H1 (cell line): ENCODE data around the gene TANC1. TPM values are rescaled to one million over a fixed set of nuclear protein-coding genes. Genes with fewer than 3 reads are reported as not detected.

Experiments
- CTCF ChIA-PET: fragments of 300-600 bp; sonication (Branson Sonifier 250); formaldehyde crosslinking; loops from one replicate; lab custom pipeline; 2021; ENCODE audit not compliant: partially characterized antibody; lab: Charles Lee
- POLR2A ChIA-PET: fragments of 300-600 bp; sonication (Branson Sonifier 250); formaldehyde crosslinking; loops from one replicate; lab custom pipeline; 2021; ENCODE audit warnings: inconsistent platforms; ENCODE audit not compliant: partially characterized antibody; lab: Charles Lee
- DNase-seq, 2 experiments: peaks; one replicate each; pipeline versions ENCODE4 v3.0.0 to v3.0.0-alpha.2; 2010 to 2022; ENCODE audit warnings: low spot score in 2 of 2, low read depth in 1 of 2, mixed read lengths in 1 of 2
- FAIRE-seq: peaks from 2 replicates; lab custom pipeline; 2011; peaks lifted over from hg19 to GRCh38; lab: Jason Lieb, UNC
- H2AFZ ChIP-seq: 2 replicates; pipeline ENCODE4 v1.8.1; 2012; ENCODE audit warnings: low read length, inconsistent platforms
- H2AK5ac ChIP-seq: 2 replicates; pipeline ENCODE4 v1.6.1; 2013; ENCODE audit warnings: low read depth, low read length
- H2BK120ac ChIP-seq: replicated peaks from 2 replicates; pipeline ENCODE3; 2013; ENCODE audit warnings: low read depth, low read length, inconsistent platforms
- H2BK12ac ChIP-seq: 2 replicates; pipeline ENCODE4 v1.6.1; 2013; ENCODE audit warnings: low read depth, low read length
- H2BK15ac ChIP-seq: 2 replicates; pipeline ENCODE4 v1.6.1; 2013; ENCODE audit warnings: low read length
- H2BK20ac ChIP-seq: 2 replicates; pipeline ENCODE4 v1.6.1; 2013; ENCODE audit warnings: low read length
- H2BK5ac ChIP-seq: 2 replicates; pipeline ENCODE4 v1.6.1; 2013; ENCODE audit warnings: low read depth, low read length
- H3K14ac ChIP-seq: 2 replicates; pipeline ENCODE4 v1.6.1; 2013; ENCODE audit warnings: inconsistent platforms; ENCODE audit not compliant: insufficient read length
- H3K18ac ChIP-seq: 2 replicates; pipeline ENCODE4 v1.6.1; 2013; ENCODE audit warnings: low read length; ENCODE audit errors: extremely low read depth
- H3K23ac ChIP-seq: 2 replicates; pipeline ENCODE4 v1.6.1; 2013; ENCODE audit warnings: inconsistent platforms; ENCODE audit not compliant: insufficient read length
- H3K23me2 ChIP-seq: 2 replicates; pipeline ENCODE4 v1.6.1; 2013; ENCODE audit warnings: low read depth, low read length
- H3K27ac ChIP-seq: 2 replicates; pipeline ENCODE4 v1.6.1; 2011; ENCODE audit warnings: low read depth, low read length, inconsistent platforms
- H3K27me3 ChIP-seq, 4 experiments: replicated peaks in 1 of 4; 1 replicate in 1 of 4; 2 replicates in 3 of 4; pipeline versions ENCODE4 v1.6.1 to v1.8.1; 2011 to 2013; ENCODE audit warnings: low read length in 3 of 4, mild to moderate bottlenecking in 3 of 4, inconsistent platforms in 2 of 4, mixed read lengths in 2 of 4, moderate library complexity in 1 of 4; ENCODE audit not compliant: control insufficient read depth in 3 of 4, insufficient read depth in 3 of 4; ENCODE audit errors: extremely low read depth in 1 of 4
- H3K36me3 ChIP-seq, 4 experiments: 2 replicates each; pipeline versions ENCODE4 v1.6.1 to v1.8.1; 2011 to 2013; ENCODE audit warnings: mild to moderate bottlenecking in 4 of 4, low read length in 3 of 4, moderate library complexity in 2 of 4, control low read depth in 1 of 4, inconsistent platforms in 1 of 4; ENCODE audit not compliant: insufficient read depth in 4 of 4, control insufficient read depth in 2 of 4
- H3K4ac ChIP-seq: replicated peaks from 2 replicates; pipeline ENCODE3; 2013; ENCODE audit warnings: low read length, low read depth, mixed read lengths, inconsistent platforms; ENCODE audit not compliant: insufficient read length
- H3K4me1 ChIP-seq, 4 experiments: replicated peaks in 1 of 4; 1 replicate in 1 of 4; 2 replicates in 3 of 4; pipeline versions ENCODE4 v1.6.1 to v1.8.1; 2011 to 2013; ENCODE audit warnings: low read length in 3 of 4, inconsistent platforms in 2 of 4, mixed read lengths in 1 of 4; ENCODE audit not compliant: insufficient read depth in 4 of 4, control insufficient read depth in 3 of 4
- H3K4me2 ChIP-seq, 2 experiments: 2 replicates each; pipeline versions ENCODE4 v1.6.1 to v1.8.1; 2011 to 2013; ENCODE audit warnings: low read depth in 2 of 2, low read length in 2 of 2, control low read depth in 1 of 2, inconsistent platforms in 1 of 2, mild to moderate bottlenecking in 1 of 2; ENCODE audit not compliant: insufficient read depth in 1 of 2
- H3K4me3 ChIP-seq, 4 experiments: fragments of 200-600, 300-600 bp in 1 of 4; sonication (generic), shearing (Covaris generic), sonication (Bioruptor Twin) in 1 of 4; 2 replicates each; pipeline versions ENCODE4 v1.5.1 to v1.8.1; 2011 to 2016; ENCODE audit warnings: low read length in 4 of 4, low read depth in 3 of 4, control low read depth in 2 of 4, inconsistent platforms in 2 of 4, mild to moderate bottlenecking in 2 of 4, mixed read lengths in 1 of 4, moderate library complexity in 1 of 4; ENCODE audit not compliant: insufficient read depth in 2 of 4; ENCODE audit errors: extremely low read depth in 1 of 4
- H3K56ac ChIP-seq: replicated peaks from 2 replicates; pipeline ENCODE3; 2013; ENCODE audit warnings: low read depth, mild to moderate bottlenecking, mixed read lengths, low read length, inconsistent platforms; ENCODE audit not compliant: insufficient read length
- H3K79me1 ChIP-seq: 2 replicates; pipeline ENCODE4 v1.6.1; 2013; ENCODE audit warnings: low read depth, low read length, control low read depth
- H3K79me2 ChIP-seq, 2 experiments: 2 replicates each; pipeline versions ENCODE4 v1.6.1 to v1.8.1; 2012 to 2013; ENCODE audit warnings: low read length in 2 of 2, mild to moderate bottlenecking in 2 of 2, inconsistent platforms in 1 of 2; ENCODE audit not compliant: insufficient read depth in 2 of 2, control insufficient read depth in 1 of 2
- H3K9ac ChIP-seq, 4 experiments: replicated peaks in 1 of 4; 1 replicate in 1 of 4; 2 replicates in 3 of 4; pipeline versions ENCODE4 v1.6.1 to v1.8.1; 2011 to 2013; ENCODE audit warnings: low read depth in 3 of 4, low read length in 3 of 4, control low read depth in 2 of 4, mild to moderate bottlenecking in 2 of 4, moderate library complexity in 2 of 4, inconsistent platforms in 1 of 4; ENCODE audit errors: extremely low read depth in 1 of 4
- H3K9me3 ChIP-seq, 2 experiments: 2 replicates each; pipeline versions ENCODE4 v1.6.1 to v1.8.1; 2012 to 2013; ENCODE audit warnings: mild to moderate bottlenecking in 2 of 2, moderate library complexity in 2 of 2, control low read depth in 1 of 2, inconsistent platforms in 1 of 2, low read depth in 1 of 2, low read length in 1 of 2, mixed read lengths in 1 of 2; ENCODE audit not compliant: insufficient read depth in 2 of 2
- H4K20me1 ChIP-seq, 2 experiments: replicated peaks in 1 of 2; 2 replicates each; pipeline versions ENCODE3 to v1.8.1; 2011 to 2013; ENCODE audit warnings: inconsistent platforms in 2 of 2, low read length in 2 of 2, mild to moderate bottlenecking in 1 of 2; ENCODE audit not compliant: insufficient read depth in 2 of 2, control insufficient read depth in 1 of 2
- H4K5ac ChIP-seq: 2 replicates; pipeline ENCODE4 v1.6.1; 2013; ENCODE audit warnings: low read length, low read depth, mixed read lengths, inconsistent platforms; ENCODE audit not compliant: insufficient read length
- H4K8ac ChIP-seq: 2 replicates; pipeline ENCODE4 v1.8.0; 2013; ENCODE audit warnings: mild to moderate bottlenecking, moderate library complexity, low read length, inconsistent platforms; ENCODE audit not compliant: insufficient read depth; ENCODE audit errors: extremely low read depth
- H4K91ac ChIP-seq: replicated peaks from 2 replicates; pipeline ENCODE3; 2013; ENCODE audit warnings: low read length, mixed read lengths, inconsistent platforms; ENCODE audit not compliant: insufficient read length
- ASH2L ChIP-seq: fragments of 200-600, 300-600 bp; sonication (generic); IDR thresholded peaks from one replicate; pipeline ENCODE4 v1.7.1; 2017; ENCODE audit warnings: low read length
- CEBPB ChIP-seq: IDR thresholded peaks from 2 replicates; pipeline ENCODE4 v1.6.1; 2012; ENCODE audit warnings: low read depth, low read length
- CTBP2 ChIP-seq: IDR thresholded peaks from 2 replicates; pipeline ENCODE4 v1.7.0; 2011; ENCODE audit warnings: borderline replicate concordance, mild to moderate bottlenecking, moderate library complexity, mixed read lengths, low read length; ENCODE audit not compliant: insufficient read depth, insufficient read length
- EGR1 ChIP-seq: IDR thresholded peaks from 2 replicates; pipeline ENCODE4 v1.6.1; 2011; ENCODE audit warnings: low read depth, low read length, borderline replicate concordance
- GABPA ChIP-seq: IDR thresholded peaks from 2 replicates; pipeline ENCODE4 v1.6.1; 2011; ENCODE audit warnings: mild to moderate bottlenecking, low read length, moderate library complexity, borderline replicate concordance; ENCODE audit not compliant: insufficient read depth
- JUND ChIP-seq: IDR thresholded peaks from 2 replicates; pipeline ENCODE4 v1.6.1; 2011; ENCODE audit warnings: mild to moderate bottlenecking, improper control_type of control experiment, low read length
- RAD21 ChIP-seq, 2 experiments: IDR thresholded peaks in 1 of 2; conservative IDR thresholded peaks in 1 of 2; 2 replicates each; pipeline ENCODE4 v1.6.1; 2011; ENCODE audit warnings: low read depth in 2 of 2, low read length in 2 of 2, improper control_type of control experiment in 1 of 2, inconsistent platforms in 1 of 2, mild to moderate bottlenecking in 1 of 2, moderate library complexity in 1 of 2
- SIN3A ChIP-seq, 2 experiments: IDR thresholded peaks in 1 of 2; conservative IDR thresholded peaks in 1 of 2; 2 replicates each; pipeline ENCODE4 v1.6.1; 2011 to 2012; ENCODE audit warnings: low read length in 2 of 2, improper control_type of control experiment in 1 of 2, low read depth in 1 of 2, mild to moderate bottlenecking in 1 of 2
- SP1 ChIP-seq: IDR thresholded peaks from 2 replicates; pipeline ENCODE4 v1.6.1; 2011; ENCODE audit warnings: low read depth, low read length
- SP2 ChIP-seq: IDR thresholded peaks from 2 replicates; pipeline ENCODE4 v1.6.1; 2012; ENCODE audit warnings: mild to moderate bottlenecking, low read length, inconsistent platforms
- TEAD4 ChIP-seq: IDR thresholded peaks from 2 replicates; pipeline ENCODE4 v1.6.1; 2012; ENCODE audit warnings: low read depth, low read length, inconsistent platforms, mixed read lengths
- WGBS, 2 experiments: shearing (Covaris generic) in 1 of 2; methylation state at CpG; one replicate each; pipeline versions ENCODE4 v1.1.6 to v1.1.7; 2013 to 2015; ENCODE audit warnings: low lambda C conversion rate in 2 of 2, mixed read lengths in 2 of 2, inconsistent platforms in 1 of 2, low coverage in 1 of 2, missing lambda C conversion rate in 1 of 2; ENCODE audit not compliant: insufficient replicate concordance in 2 of 2, insufficient coverage in 1 of 2, insufficient read length in 1 of 2; ENCODE audit errors: extremely low coverage in 1 of 2, missing lambda C conversion rate in 1 of 2; 5-methylcytosine and 5-hydroxymethylcytosine counted together
- polyA plus RNA-seq, 7 experiments: library from polyadenylated mRNA; depleted of rRNA in 3 of 7; stranded (reverse) in 5 of 7; unstranded in 2 of 7; fragments of >200 nt in 5 of 7; fragments of 200-250 nt in 2 of 7; gene quantifications; 1 replicate in 5 of 7; 2 replicates in 1 of 7; 4 replicates in 1 of 7; pipeline versions ENCODE4 v1.2.1 to v1.2.3, GENCODE V29; 2011 to 2013; ENCODE audit warnings: missing spikeins in 2 of 7, mixed read lengths in 2 of 7
- total RNA-seq: library from RNA; stranded (reverse); fragmentation: NEBNext Ultra II Directional; extraction: Animal tissue kit (Norgen Biotek cat#: 25700); gene quantifications from 2 replicates; pipeline ENCODE4 v1.2.1, GENCODE V29; 2021
- TF ChIP-seq, protein P1 (sequence below): IDR thresholded peaks from 2 replicates; pipeline ENCODE4 v1.6.1; 2012; ENCODE audit warnings: low read length, inconsistent platforms

The TANC1 gene
- total and polyA plus RNA-seq, 2 of the 8 experiments (the other 6 are each of a cell fraction or from before 2014, with no cell fraction given) = 4.1 to 7.6 TPM

- Histone ChIP-seq H2AFZ (no peak overlapping the region), H2BK120ac (no peak overlapping the region), H4K8ac (no peak overlapping the region), H3K4ac (no peak overlapping the region), H3K4me1 (peaks cover 2 to 13% (median 8%) of the 10 kb centered on the region in 4 experiments), H3K79me2 (no peaks in the 10 kb centered on the region), H3K4me3 (no peak overlapping the region), H3K23ac (no peak overlapping the region), H3K36me3 (no peaks in the 10 kb centered on the region), H2BK12ac (no peak overlapping the region), H4K20me1 (no peaks in the 10 kb centered on the region), H3K27me3 (no peaks in the 10 kb centered on the region), H2AK5ac (no peak overlapping the region), H3K27ac (no peak overlapping the region), H4K91ac (no peak overlapping the region), H2BK20ac (no peak overlapping the region), H3K14ac (no peak overlapping the region), H4K5ac (no peak overlapping the region), H3K4me2 (no peak overlapping the region), H3K9me3 (no peaks in the 10 kb centered on the region), H3K79me1 (no peaks in the 10 kb centered on the region), H3K23me2 (no peaks in the 10 kb centered on the region; the same call in 1 of the 2 replicates), H3K56ac (no peak overlapping the region), H3K9ac (no peak overlapping the region), H2BK5ac (no peak overlapping the region), H3K18ac (no peak overlapping the region), H2BK15ac (no peak overlapping the region)
- WGBS, 2 experiments = 94% methylated on average over 7 of the region's 7 CpGs; no CpG with 5 or more reads in 1 of the 2 experiments
- FAIRE-seq = no peak
- DNase-seq = no peak
- POLR2A ChIA-PET = interaction anchor here (1.1 to 1.3 kb wide), 2 partner anchors 8 to 28 kb away, joined by 3 to 5 read pairs; no protein-coding TSS in a partner anchor
- CTCF ChIA-PET = interaction anchor here (0.7 to 5.0 kb wide), 15 partner anchors 9 to 151 kb away, joined by 3 to 79 read pairs (median 8); no protein-coding TSS in a partner anchor
- TF ChIP-seq SP1 (no peak), GABPA (no peak), EGR1 (no peak), SP2 (no peak), CEBPB (no peak), ASH2L (no peak), SIN3A (conservative IDR thresholded peaks at IDR 0.05 in 1 of 2, IDR thresholded peaks at IDR 0.05 in 1 of 2; ENCODE audit: low read depth in 1 of 2, low read length in 2 of 2) (no peak), CTBP2 (no peak), TEAD4 (no peak), JUND (no peak), RAD21 (IDR thresholded peaks at IDR 0.05 in 1 of 2, conservative IDR thresholded peaks at IDR 0.05 in 1 of 2; ENCODE audit: low read depth in 2 of 2, low read length in 2 of 2) (no peak)
- TF ChIP-seq, protein P1, sequence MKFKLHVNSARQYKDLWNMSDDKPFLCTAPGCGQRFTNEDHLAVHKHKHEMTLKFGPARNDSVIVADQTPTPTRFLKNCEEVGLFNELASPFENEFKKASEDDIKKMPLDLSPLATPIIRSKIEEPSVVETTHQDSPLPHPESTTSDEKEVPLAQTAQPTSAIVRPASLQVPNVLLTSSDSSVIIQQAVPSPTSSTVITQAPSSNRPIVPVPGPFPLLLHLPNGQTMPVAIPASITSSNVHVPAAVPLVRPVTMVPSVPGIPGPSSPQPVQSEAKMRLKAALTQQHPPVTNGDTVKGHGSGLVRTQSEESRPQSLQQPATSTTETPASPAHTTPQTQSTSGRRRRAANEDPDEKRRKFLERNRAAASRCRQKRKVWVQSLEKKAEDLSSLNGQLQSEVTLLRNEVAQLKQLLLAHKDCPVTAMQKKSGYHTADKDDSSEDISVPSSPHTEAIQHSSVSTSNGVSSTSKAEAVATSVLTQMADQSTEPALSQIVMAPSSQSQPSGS = no peak
These were observed 66.3 kb downstream of the TANC1 start for GRCh38 chr2:159034713-159035112.
